ENCODE results near the gene RALA. TPM values are rescaled to one million over a fixed set of nuclear protein-coding genes. Genes with fewer than 3 reads are reported as not detected.

The RALA gene
- total RNA-seq, 1 experiment from 2014 or later = 27.3 TPM

DNA sequence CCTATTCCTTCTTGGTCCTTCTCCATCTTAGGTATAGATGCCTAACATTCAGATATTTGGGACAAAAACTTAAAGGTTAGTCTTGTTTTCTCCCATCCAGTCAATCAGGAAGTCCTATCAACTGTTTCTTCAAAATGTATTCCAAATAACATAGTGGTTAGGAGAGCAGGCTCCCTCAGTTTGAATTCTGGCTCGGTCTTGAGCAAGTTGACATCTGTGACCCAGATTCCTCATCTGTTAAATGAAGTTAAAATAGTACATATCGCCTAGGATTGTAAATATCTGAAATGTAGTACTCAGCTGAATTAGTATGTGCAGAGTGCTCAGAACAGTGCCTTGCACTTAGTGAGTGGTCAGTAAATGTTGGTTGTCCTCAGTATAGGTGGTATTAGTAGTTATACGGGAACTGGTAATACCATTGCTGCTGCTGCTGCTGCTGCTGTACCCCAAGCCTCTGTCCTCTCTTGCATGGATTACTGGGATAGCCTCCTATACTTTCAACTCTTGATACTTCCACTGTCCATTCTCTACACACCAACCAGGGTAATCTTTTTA, 58.6 kb downstream of the RALA start:
- Histone ChIP-seq H3K79me2 (ENCODE audit: insufficient read depth, low read length) (0 out of 2 replicates have a peak, but pooled peaks cover 13% of the 10 kb centered on the region), H3K9me2 (ENCODE audit: insufficient read depth) (no peaks in the 10 kb centered on the region), H3K36me3 (ENCODE audit: control insufficient read depth in 1 of 2, insufficient read depth in 2 of 2, low read length in 2 of 2) (no peaks in the 10 kb centered on the region), H3K4me3 (replicated peaks in 1 of 2; ENCODE audit: low read depth in 1 of 2, low read length in 2 of 2) (no peak overlapping the region), H3K9me3 (ENCODE audit: control insufficient read depth in 1 of 2, insufficient read depth in 1 of 2, low read depth in 1 of 2, low read length in 2 of 2) (no peaks in the 10 kb centered on the region), H3K4me2 (ENCODE audit: low read length) (no peak overlapping the region), H4K20me1 (ENCODE audit: insufficient read depth) (no peaks in the 10 kb centered on the region), H3K4me1 (ENCODE audit: control insufficient read depth in 1 of 2, insufficient read depth in 2 of 2, low read length in 2 of 2) (no peaks in the 10 kb centered on the region), H3K27ac (ENCODE audit: low read depth, low read length) (no peak overlapping the region), H2AFZ (ENCODE audit: low read depth, low read length, poor library complexity, severe bottlenecking) (no peak overlapping the region), H3K9ac (ENCODE audit: low read length) (no peak overlapping the region), H3K27me3 (ENCODE audit: insufficient read depth, low read length) (no peaks in the 10 kb centered on the region)
- no peak for DNase-seq (ENCODE audit: low read depth, low spot score)
- intact Hi-C loops (cut with micrococcal nuclease) = no loop called here
- RAD21 ChIA-PET (ENCODE audit: low non-redundant PET in 1 of 2, low total read pairs in 2 of 2, uncharacterized antibody in 2 of 2, unreplicated experiment in 2 of 2) = no interaction called here
- no peak for ATAC-seq
- BruUV-seq (replicated peaks) = no TSS peak
- POLR2A ChIA-PET = no interaction called here
- CTCF ChIA-PET = no interaction called here
- TF ChIP-seq ZNF274 (IDR thresholded peaks at IDR 0.05; ENCODE audit: low read depth, low read length) = no peak
- TF ChIP-seq YY1 (IDR thresholded peaks at IDR 0.05; ENCODE audit: extremely low read depth, insufficient replicate concordance, low read depth, low read length) = no peak
- no peak for TF ChIP-seq POLR2A (IDR thresholded peaks at IDR 0.05; ENCODE audit: borderline replicate concordance, extremely low read depth, insufficient read depth, insufficient read length)
- TF ChIP-seq, protein P1, sequence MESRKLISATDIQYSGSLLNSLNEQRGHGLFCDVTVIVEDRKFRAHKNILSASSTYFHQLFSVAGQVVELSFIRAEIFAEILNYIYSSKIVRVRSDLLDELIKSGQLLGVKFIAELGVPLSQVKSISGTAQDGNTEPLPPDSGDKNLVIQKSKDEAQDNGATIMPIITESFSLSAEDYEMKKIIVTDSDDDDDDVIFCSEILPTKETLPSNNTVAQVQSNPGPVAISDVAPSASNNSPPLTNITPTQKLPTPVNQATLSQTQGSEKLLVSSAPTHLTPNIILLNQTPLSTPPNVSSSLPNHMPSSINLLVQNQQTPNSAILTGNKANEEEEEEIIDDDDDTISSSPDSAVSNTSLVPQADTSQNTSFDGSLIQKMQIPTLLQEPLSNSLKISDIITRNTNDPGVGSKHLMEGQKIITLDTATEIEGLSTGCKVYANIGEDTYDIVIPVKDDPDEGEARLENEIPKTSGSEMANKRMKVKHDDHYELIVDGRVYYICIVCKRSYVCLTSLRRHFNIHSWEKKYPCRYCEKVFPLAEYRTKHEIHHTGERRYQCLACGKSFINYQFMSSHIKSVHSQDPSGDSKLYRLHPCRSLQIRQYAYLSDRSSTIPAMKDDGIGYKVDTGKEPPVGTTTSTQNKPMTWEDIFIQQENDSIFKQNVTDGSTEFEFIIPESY (IDR thresholded peaks at IDR 0.05; ENCODE audit: extremely low read depth, insufficient replicate concordance, low read length) = no peak
- TF ChIP-seq JUND (IDR thresholded peaks at IDR 0.05) = no peak
- no peak for TF ChIP-seq POLR2AphosphoS5 (IDR thresholded peaks at IDR 0.05; ENCODE audit: low read depth, low read length)
- no peak for TF ChIP-seq EZH2 (IDR thresholded peaks at IDR 0.05)
- TF ChIP-seq EZH2phosphoT487 (IDR thresholded peaks at IDR 0.05; ENCODE audit: borderline replicate concordance) = no peak
- no peak for TF ChIP-seq EGR1 (IDR thresholded peaks at IDR 0.05; ENCODE audit: low read depth)
- TF ChIP-seq, protein P2, sequence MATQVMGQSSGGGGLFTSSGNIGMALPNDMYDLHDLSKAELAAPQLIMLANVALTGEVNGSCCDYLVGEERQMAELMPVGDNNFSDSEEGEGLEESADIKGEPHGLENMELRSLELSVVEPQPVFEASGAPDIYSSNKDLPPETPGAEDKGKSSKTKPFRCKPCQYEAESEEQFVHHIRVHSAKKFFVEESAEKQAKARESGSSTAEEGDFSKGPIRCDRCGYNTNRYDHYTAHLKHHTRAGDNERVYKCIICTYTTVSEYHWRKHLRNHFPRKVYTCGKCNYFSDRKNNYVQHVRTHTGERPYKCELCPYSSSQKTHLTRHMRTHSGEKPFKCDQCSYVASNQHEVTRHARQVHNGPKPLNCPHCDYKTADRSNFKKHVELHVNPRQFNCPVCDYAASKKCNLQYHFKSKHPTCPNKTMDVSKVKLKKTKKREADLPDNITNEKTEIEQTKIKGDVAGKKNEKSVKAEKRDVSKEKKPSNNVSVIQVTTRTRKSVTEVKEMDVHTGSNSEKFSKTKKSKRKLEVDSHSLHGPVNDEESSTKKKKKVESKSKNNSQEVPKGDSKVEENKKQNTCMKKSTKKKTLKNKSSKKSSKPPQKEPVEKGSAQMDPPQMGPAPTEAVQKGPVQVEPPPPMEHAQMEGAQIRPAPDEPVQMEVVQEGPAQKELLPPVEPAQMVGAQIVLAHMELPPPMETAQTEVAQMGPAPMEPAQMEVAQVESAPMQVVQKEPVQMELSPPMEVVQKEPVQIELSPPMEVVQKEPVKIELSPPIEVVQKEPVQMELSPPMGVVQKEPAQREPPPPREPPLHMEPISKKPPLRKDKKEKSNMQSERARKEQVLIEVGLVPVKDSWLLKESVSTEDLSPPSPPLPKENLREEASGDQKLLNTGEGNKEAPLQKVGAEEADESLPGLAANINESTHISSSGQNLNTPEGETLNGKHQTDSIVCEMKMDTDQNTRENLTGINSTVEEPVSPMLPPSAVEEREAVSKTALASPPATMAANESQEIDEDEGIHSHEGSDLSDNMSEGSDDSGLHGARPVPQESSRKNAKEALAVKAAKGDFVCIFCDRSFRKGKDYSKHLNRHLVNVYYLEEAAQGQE (IDR thresholded peaks at IDR 0.05; ENCODE audit: low read depth) = no peak
- no peak for TF ChIP-seq CBX3 (IDR thresholded peaks at IDR 0.05; ENCODE audit: low read depth)
- TF ChIP-seq, protein P3, sequence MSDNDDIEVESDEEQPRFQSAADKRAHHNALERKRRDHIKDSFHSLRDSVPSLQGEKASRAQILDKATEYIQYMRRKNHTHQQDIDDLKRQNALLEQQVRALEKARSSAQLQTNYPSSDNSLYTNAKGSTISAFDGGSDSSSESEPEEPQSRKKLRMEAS (IDR thresholded peaks at IDR 0.05) = no peak
